Lung (tissue), 12 donors: ENCODE data around the gene SPATS2. TPM values are rescaled to one million over a fixed set of nuclear protein-coding genes. Genes with fewer than 3 reads are reported as not detected.

Experiments used
- ATAC-seq: fragments of 200-7000 bp; cut with Tn5 transposase; one replicate; pipeline ENCODE4 v1.9.1; 2020; ENCODE audit warnings: moderate number of reproducible peaks; ENCODE audit not compliant: insufficient read depth, low FRiP score
- DNase-seq, 3 donors: peaks; one replicate each; pipeline ENCODE4 v3.0.0-alpha.2; 2013 to 2017
- H3K27ac ChIP-seq, 2 donors: one replicate each; pipeline ENCODE4 v1.5.1; 2013; ENCODE audit warnings: mild to moderate bottlenecking in 2 of 2, moderate library complexity in 2 of 2, control low read depth in 1 of 2, inconsistent platforms in 1 of 2, low read depth in 1 of 2, low read length in 1 of 2
- H3K27me3 ChIP-seq, 3 donors: one replicate each; pipeline ENCODE4 v1.5.1; 2013; ENCODE audit warnings: low read length in 2 of 3; ENCODE audit not compliant: control insufficient read depth in 3 of 3, insufficient read depth in 3 of 3
- H3K36me3 ChIP-seq, 4 donors: one replicate each; pipeline ENCODE4 v1.5.1; 2013; ENCODE audit warnings: low read length in 4 of 4, mild to moderate bottlenecking in 1 of 4, moderate library complexity in 1 of 4; ENCODE audit not compliant: control insufficient read depth in 4 of 4, insufficient read depth in 4 of 4
- H3K4me1 ChIP-seq, 5 donors: one replicate each; pipeline ENCODE4 v1.5.1; 2013; ENCODE audit warnings: low read length in 5 of 5, mild to moderate bottlenecking in 2 of 5, moderate library complexity in 1 of 5; ENCODE audit not compliant: control insufficient read depth in 5 of 5, insufficient read depth in 5 of 5
- H3K4me3 ChIP-seq: one replicate; pipeline ENCODE4 v1.5.1; 2013; ENCODE audit warnings: mild to moderate bottlenecking, control low read depth, moderate library complexity
- H3K9ac ChIP-seq, 2 donors: one replicate each; pipeline ENCODE4 v1.5.1; 2013; ENCODE audit warnings: low read length in 2 of 2, control low read depth in 1 of 2; ENCODE audit not compliant: insufficient read depth in 1 of 2
- H3K9me3 ChIP-seq, 4 donors: one replicate each; pipeline ENCODE4 v1.5.1; 2013; ENCODE audit warnings: low read length in 3 of 4, mild to moderate bottlenecking in 1 of 4, moderate library complexity in 1 of 4; ENCODE audit not compliant: control insufficient read depth in 4 of 4, insufficient read depth in 3 of 4
- WGBS, 2 donors: extraction: QIAGEN DNeasy Blood & Tissue Kit; methylation state at CpG; one replicate each; pipeline ENCODE4 v1.1.7; 2013; 5-methylcytosine and 5-hydroxymethylcytosine counted together
- polyA plus RNA-seq, 2 donors: library from polyadenylated mRNA; stranded (reverse); fragments of 200-250 nt; gene quantifications; one replicate each; pipeline ENCODE4 v1.2.1, GENCODE V29; 2013
- total RNA-seq, 2 donors: library from RNA; depleted of rRNA in 1 of 2; stranded (reverse); fragments of >200 nt in 1 of 2; gene quantifications; one replicate each; pipeline ENCODE4 v1.2.1, GENCODE V29; 2014 to 2021
- TF ChIP-seq, protein P1 (sequence below): IDR thresholded peaks from 2 replicates; pipeline ENCODE4 v1.5.1; 2012; ENCODE audit warnings: mild to moderate bottlenecking; ENCODE audit errors: control extremely low read depth, extremely low read depth
- donor health status: control.
- donor health status: control.
- donor health status: Bipolar disorder and iron deficiency.
- donor health status: healthy.
- donor health status: DM: yes; HTN: yes; CAD: no.

Gene SPATS2
- total and polyA plus RNA-seq, 4 donors = 6.6 to 48.8 (median 10.0) TPM

DNA sequence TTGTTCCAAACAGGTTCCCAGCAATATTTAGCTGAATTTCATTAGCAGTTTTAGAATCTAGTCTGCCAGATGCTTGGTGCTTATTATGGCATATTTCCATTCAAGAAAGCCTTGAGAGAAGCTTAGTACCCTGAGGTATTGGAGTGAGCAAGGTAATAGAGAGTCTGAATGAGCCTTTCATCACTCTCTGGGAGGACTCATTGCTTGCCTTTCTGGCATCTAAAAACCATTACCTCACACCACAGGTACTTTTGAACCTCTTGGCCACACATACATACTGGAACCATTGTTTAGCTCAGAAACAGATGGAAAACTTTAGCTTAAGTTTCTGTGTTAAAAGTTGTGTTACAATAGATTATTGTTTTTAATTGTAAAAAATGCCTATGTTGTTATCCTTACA lies 144.1 kb downstream of the SPATS2 start:
- ATAC-seq (no peak), DNase-seq (peak in 1 of 3 donors; percentile 52)
- Histone ChIP-seq H3K4me1 (peaks cover 0 to 2% (median 0%) of the 10 kb centered on the region in 5 donors), H3K9me3 (no peaks in the 10 kb centered on the region), H3K27ac (no peak overlapping the region), H3K9ac (no peak overlapping the region), H3K4me3 (no peak overlapping the region), H3K36me3 (peaks cover 0 to 5% (median 0%) of the 10 kb centered on the region in 4 donors), H3K27me3 (no peaks in the 10 kb centered on the region)
- TF ChIP-seq, protein P1, sequence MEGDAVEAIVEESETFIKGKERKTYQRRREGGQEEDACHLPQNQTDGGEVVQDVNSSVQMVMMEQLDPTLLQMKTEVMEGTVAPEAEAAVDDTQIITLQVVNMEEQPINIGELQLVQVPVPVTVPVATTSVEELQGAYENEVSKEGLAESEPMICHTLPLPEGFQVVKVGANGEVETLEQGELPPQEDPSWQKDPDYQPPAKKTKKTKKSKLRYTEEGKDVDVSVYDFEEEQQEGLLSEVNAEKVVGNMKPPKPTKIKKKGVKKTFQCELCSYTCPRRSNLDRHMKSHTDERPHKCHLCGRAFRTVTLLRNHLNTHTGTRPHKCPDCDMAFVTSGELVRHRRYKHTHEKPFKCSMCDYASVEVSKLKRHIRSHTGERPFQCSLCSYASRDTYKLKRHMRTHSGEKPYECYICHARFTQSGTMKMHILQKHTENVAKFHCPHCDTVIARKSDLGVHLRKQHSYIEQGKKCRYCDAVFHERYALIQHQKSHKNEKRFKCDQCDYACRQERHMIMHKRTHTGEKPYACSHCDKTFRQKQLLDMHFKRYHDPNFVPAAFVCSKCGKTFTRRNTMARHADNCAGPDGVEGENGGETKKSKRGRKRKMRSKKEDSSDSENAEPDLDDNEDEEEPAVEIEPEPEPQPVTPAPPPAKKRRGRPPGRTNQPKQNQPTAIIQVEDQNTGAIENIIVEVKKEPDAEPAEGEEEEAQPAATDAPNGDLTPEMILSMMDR = no peak

DNA sequence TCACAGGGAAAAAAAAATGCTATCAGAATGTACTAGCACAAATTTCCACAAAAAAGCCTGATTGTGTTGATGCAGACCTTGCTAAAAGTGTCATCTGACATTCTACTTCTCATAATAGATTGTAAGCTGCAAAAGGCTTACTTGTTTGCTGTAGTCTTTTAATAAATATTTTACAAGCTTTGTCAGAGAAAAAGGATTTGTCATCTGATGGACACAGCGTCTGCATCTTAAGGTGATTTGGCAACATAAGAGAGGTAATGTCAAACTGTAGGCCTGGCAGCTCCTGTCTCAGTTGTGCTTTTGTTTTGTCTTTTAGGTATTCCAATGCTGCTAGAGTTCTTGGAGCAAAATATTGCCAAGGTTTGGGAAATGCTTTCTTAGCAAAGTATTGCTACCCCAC lies 145.3 kb downstream of the SPATS2 start:
- Histone ChIP-seq H3K27me3 (no peaks in the 10 kb centered on the region), H3K4me1 (peaks cover 0 to 2% (median 0%) of the 10 kb centered on the region in 5 donors), H3K36me3 (peaks cover 0 to 5% (median under 1%) of the 10 kb centered on the region in 4 donors), H3K9me3 (no peaks in the 10 kb centered on the region), H3K9ac (no peak overlapping the region), H3K4me3 (no peak overlapping the region), H3K27ac (no peak overlapping the region)
- WGBS, 2 donors = 89 to 91% methylated on average over 1 of the region's 1 CpG
- no peak for DNase-seq
- TF ChIP-seq, protein P1 = no peak
- ATAC-seq = no peak

DNA sequence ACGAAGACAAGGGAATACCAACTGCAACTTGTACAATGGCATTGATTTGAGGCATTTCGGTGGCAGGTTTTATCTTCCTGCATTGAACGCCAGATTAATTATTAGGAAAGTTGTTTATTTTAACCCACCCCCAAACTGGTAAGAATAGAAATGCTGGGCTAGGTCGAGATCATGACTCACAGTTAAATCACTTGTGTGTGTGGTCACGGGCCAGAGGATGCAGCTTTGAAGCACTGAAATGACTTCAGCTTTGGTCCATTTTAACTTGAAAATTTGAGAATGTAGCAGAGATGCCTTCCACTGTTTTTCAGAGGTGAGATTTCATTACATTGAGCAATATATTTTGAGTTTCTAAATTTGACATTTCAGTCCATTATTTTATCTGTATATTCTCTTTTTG lies 148.0 kb downstream of the SPATS2 start:
- peaks cover 0 to 6% (median 4%) of the 10 kb centered on the region in 4 donors for H3K36me3 ChIP-seq
- H3K27ac ChIP-seq = no peak overlapping the region
- H3K4me3 ChIP-seq = no peak overlapping the region
- TF ChIP-seq, protein P1 = no peak
- ATAC-seq = no peak
- H3K4me1 ChIP-seq = peaks cover 0 to 2% (median 0%) of the 10 kb centered on the region in 5 donors
- no peak overlapping the region for H3K9ac ChIP-seq
- WGBS, 2 donors = 86 to 92% methylated on average over 5 of the region's 5 CpGs
- H3K9me3 ChIP-seq = no peaks in the 10 kb centered on the region
- H3K27me3 ChIP-seq = no peaks in the 10 kb centered on the region
- no peak for DNase-seq

DNA sequence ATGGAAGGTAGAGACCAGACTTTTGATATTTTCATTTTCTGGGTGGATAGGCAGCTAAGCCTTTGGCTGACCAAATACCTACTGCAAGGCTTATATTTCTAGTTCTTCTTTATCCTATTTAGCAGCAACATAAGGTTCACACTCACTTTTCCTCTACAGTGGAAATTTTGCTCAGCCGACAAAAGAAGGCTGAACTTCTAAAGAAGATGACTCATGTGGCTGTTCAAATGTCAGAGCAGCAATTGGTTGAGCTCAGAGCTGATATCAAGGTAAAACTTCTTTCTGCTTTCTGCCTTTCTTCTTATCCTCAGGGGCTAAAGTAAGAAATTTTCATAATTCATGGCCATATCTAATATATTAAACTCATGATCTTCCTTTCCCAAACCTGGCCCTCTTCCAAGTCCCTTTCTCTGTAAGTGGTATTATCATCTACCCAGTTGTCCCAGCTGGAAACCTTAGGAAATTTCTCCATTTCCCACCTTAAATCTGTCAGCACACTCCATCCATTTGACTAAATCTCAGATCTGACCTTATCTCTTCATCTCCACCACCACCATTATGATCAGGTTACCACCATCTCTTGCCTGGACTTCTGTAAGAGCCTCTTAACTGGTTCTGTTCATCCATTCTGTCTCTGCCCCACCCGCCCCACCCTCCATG lies 151.8 kb downstream of the SPATS2 start:
- peaks cover 3 to 18% (median 10%) of the 10 kb centered on the region in 4 donors for H3K36me3 ChIP-seq
- no peaks in the 10 kb centered on the region for H3K4me1 ChIP-seq
- WGBS, 2 donors = 91 to 97% methylated on average over 2 of the region's 2 CpGs
- no peak overlapping the region for H3K27ac ChIP-seq
- H3K4me3 ChIP-seq = no peak overlapping the region
- no peaks in the 10 kb centered on the region for H3K27me3 ChIP-seq
- TF ChIP-seq, protein P1 = no peak
- ATAC-seq (no peak), DNase-seq (no peak)
- H3K9me3 ChIP-seq = no peaks in the 10 kb centered on the region
- H3K9ac ChIP-seq = no peak overlapping the region
